ENCODE results near the gene CYBC1.
"Not testable (repeated sequence)": the region's sequence is repeated elsewhere in the genome, so short reads cannot be mapped to it uniquely, and the experiment has no call there.

CYBC1 gene

DNA sequence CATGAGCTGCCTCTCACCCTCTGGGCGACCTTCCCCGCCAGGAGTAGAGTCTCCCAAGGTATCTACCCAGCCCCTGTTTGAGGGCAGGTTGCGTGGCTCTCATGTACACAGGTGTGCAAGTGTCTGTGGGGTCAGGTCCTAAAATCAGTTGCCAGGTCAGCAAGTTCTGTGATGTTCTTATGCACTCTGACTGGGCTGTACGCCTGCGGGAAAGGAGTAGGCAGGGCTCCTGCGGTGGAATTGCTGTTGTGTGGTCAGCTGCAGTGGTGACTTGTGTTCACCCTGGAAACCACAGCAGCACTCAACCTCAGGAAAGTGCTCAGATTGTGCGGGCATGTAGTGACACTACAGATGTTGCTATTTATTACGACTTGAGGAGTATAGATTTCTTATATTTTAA lies 27.4 kb upstream of the CYBC1 start:
- DNase-seq (ENCODE audit: low spot score) = no peak

GRCh38 chr17:82475458-82475857 lies 24.9 kb upstream of the CYBC1 start:
- DNase-seq (ENCODE audit: low spot score) = peak; percentile 71

- no peak for DNase-seq (ENCODE audit: low spot score)
Measured at GRCh38 chr17:82474223-82475010, 23.9 kb upstream of the CYBC1 start.

DNA sequence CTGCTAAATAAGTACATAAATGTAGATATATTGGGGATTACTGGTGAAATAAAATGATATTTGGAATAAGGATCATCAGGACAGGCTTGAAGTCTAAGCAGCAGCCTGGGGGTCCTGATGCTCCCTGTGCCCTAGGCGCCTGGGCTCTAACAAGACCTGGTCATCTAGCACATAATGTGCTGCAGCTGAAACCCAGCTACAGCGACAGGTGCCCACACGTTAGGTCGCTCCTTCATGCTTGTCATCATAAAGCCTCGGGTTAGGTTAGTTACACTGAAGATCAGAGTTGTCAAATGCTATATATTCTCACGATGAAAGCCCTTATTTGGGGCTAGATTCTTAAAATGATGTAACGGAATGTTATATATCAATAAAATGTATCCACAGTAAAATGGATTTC lies 19.5 kb upstream of the CYBC1 start:
- DNase-seq (ENCODE audit: low spot score) = no peak

GRCh38 chr17:82468692-82469091 lies 18.1 kb upstream of the CYBC1 start:
- no peak for DNase-seq (ENCODE audit: low spot score)

GRCh38 chr17:82465023-82465603 lies 14.6 kb upstream of the CYBC1 start:
- DNase-seq (ENCODE audit: low spot score) = no peak

- DNase-seq (ENCODE audit: low spot score) = no peak
Measured at GRCh38 chr17:82464567-82464929, 14.0 kb upstream of the CYBC1 start.

GRCh38 chr17:82463925-82464566 lies 13.5 kb upstream of the CYBC1 start:
- peak; percentile 28 for DNase-seq (ENCODE audit: low spot score)

DNA sequence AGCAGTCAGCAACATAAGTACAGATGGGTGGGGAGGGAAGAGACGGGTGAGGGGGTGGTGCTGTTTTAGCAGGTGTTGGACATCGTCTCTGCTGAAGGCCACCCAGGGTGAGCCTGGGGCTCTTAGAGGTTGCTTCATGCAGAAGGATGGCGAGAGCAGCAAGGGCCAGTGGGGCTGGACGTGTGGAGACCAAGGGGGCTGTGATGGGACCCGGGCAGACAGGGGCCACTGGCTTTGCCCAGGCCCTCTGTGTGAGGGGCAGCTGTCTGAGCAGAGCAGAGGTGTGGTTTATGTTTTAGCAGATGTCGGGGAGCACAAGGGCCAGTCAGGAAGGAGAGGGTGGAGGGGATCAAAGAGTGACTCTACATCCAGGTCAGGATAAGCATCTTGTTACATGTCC lies 12.8 kb upstream of the CYBC1 start:
- no peak for DNase-seq (ENCODE audit: low spot score)

DNA sequence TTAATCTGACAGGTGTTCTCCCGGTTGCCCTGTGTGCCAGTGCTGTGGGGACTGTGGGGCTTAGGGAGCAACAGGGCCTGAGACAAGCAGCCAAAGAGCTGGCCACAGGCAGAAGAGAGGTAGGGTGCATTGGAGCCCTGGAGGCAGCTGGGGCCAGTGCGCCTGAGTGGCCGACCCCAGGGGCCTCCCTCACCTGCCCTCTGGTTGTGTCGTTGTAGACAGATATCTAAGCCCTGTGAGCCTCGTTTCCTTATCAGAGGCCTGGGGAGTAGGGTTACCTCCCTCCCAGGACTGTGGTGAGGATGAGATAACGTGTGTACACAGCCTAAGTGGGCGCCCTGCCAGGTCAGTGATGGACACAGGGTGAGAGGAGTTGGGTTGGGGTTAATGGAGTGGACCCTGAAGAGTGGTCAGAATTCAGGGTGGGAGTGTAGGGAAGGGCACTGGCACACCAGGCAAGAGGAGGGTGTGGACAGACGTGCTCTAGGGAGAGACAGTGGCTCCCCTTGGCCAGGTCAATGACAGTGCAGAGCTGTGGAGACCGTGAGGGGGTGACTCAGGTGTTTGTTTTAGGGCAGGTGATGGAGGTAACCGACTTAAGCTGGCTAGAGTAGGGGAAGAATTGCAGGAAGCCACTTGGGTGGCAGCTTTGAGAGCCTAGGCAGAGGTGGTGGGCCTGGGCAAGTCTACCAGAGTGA lies 11.4 kb upstream of the CYBC1 start:
- no peak for DNase-seq (ENCODE audit: low spot score)

- DNase-seq (ENCODE audit: low spot score) = not testable (repeated sequence)
Measured at GRCh38 chr17:82459936-82460335, 9.4 kb upstream of the CYBC1 start.

GRCh38 chr17:82458885-82459424 lies 8.4 kb upstream of the CYBC1 start:
- peak; percentile 80 for DNase-seq (ENCODE audit: low spot score)

GRCh38 chr17:82458179-82458884 lies 7.8 kb upstream of the CYBC1 start, which contains the start of gene NARF:
TSS of gene NARF (plus strand) at chr17:82458741. CDS start at chr17:82458804, 63 bp downstream.
- DNase-seq (ENCODE audit: low spot score) = peak; percentile 98

GRCh38 chr17:82457929-82458178 lies 7.3 kb upstream of the CYBC1 start:
- no peak for DNase-seq (ENCODE audit: low spot score)

DNA sequence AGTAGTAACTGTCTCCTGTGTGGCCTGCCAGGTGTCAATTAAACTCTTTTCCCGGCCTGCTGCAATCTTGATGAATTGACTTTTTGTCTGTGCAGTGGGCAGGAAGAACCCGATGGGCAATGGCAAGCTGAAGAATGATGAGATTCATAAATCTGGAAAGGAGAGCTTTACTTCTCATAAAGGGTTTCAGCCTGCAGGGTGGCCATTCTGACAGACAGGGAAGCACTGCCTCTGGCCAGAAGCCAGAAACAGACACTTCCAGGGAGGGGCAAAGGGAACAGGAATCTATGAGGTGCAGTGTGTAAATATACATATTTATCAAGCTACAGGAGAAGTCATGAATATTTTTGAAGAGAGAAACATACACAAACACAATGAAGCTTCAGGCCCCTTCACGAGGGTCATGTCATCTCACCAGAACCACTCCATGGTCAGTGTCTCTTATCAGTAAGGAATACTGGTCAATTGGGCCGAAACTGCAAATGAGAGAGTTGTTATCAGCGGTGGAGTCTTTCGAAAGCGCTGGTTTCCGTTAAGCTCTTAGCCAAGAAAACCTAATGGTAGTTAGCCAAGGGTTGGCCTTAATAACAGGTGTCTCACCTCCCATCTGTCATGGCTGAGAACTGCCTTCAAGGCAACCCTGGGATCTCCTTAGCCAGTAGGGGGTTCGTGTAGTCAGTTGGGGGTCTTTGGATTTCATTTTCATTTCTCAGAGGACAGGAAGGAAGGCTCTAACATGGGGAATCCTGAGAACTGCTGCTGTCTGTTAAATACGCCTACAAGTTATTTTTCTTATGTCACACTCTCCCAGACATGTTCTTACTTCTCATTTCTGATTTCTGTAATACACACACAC lies 6.7 kb upstream of the CYBC1 start:
- no peak for DNase-seq (ENCODE audit: low spot score)

DNA sequence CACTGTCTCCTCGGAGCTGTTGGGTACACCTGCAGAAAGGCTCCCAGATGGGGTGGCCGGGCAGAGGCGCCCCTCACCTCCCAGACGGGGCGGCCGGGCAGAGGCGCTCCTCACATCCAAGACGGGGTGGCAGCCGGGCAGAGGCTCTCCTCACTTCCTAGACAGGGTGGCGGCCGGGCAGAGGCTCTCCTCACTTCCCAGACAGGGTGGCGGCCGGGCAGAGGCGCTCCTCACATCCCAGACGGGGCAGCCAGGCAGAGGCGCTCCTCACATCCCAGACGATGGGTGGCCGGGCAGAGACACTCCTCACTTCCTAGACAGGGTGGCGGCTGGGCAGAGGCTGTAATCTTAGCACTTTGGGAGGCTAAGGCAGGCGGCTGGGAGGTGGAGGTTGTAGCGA lies 3.2 kb upstream of the CYBC1 start:
- not testable (repeated sequence) for DNase-seq (ENCODE audit: low spot score)

- not testable (repeated sequence) for DNase-seq (ENCODE audit: low spot score)
Measured at GRCh38 chr17:82453151-82453550, 2.6 kb upstream of the CYBC1 start.

GRCh38 chr17:82452162-82452561 lies 1.6 kb upstream of the CYBC1 start:
- DNase-seq (ENCODE audit: low spot score) = no peak

- no peak for DNase-seq (ENCODE audit: low spot score)
Measured at GRCh38 chr17:82449883-82450356, 632 bp downstream of the CYBC1 start.

DNA sequence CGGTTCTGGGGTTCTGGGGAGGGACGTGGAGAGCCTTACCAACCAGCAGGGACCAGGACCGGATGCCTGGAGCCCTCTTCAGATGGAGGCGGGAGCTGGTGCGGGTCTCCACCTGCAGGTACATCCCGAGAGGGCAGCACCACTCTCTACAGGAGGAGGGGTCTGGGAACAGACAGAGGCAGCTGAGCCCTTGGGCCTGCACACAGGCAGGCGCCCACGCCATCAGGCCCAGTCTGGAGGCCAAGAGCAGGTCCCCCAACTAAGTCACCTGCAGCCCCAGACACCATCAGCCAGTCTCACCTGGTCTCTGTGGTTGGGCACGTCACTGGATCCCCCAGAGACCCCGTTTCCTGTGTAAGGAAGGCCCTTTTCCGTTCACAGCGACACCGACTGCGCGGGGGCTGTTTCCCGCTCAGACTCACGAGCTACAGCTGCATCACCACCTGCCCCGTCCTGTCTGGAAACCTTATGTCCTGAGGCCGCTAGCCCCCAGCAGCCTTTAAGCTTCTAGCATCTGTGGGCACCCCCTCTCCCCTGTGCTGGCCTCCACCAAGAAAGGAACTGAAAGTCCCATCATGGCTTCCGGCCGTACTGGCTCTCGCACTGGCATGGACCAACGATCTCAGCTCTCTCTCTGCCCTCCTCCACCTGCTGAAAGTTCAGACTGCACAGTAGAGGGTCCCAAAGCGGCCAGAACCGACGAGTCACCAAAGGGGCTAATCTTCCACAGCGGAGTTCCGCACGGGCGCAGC lies 1.2 kb downstream of the CYBC1 start:
- no peak for DNase-seq (ENCODE audit: low spot score)
